GM12865 (cell line): ENCODE measurements around the gene GPD2.

Source experiments
- DNase-seq: peaks from one replicate; pipeline ENCODE4 v3.0.0; 2010; ENCODE audit warnings: low read depth
- H3K4me3 ChIP-seq: 2 replicates; pipeline ENCODE4 v1.5.1; 2011; ENCODE audit warnings: mild to moderate bottlenecking, low read depth, low read length, control low read depth
- CTCF ChIP-seq: IDR thresholded peaks from 2 replicates; pipeline ENCODE4 v1.5.1; 2011; ENCODE audit warnings: low read length, control low read depth, low read depth, inconsistent platforms; ENCODE audit not compliant: insufficient read depth; ENCODE audit errors: missing control alignments

The GPD2 gene

GRCh38 chr2:156473445-156473844 is 37.3 kb downstream of the GPD2 start:
- DNase-seq, result no peak
- H3K4me3 ChIP-seq, result no peak overlapping the region
- TF ChIP-seq CTCF, result no peak

- no peak for TF ChIP-seq CTCF
- H3K4me3 ChIP-seq, result no peak overlapping the region
- DNase-seq, result no peak
These were observed 38.2 kb downstream of the GPD2 start for GRCh38 chr2:156474401-156474800.

- TF ChIP-seq CTCF, result no peak
- H3K4me3 ChIP-seq, result no peak overlapping the region
- peak; percentile 57 for DNase-seq
These were observed 40.1 kb downstream of the GPD2 start for GRCh38 chr2:156476021-156476849.

- peak; percentile 73 for DNase-seq
- no peak overlapping the region for H3K4me3 ChIP-seq
- TF ChIP-seq CTCF, result no peak
These were observed 40.6 kb downstream of the GPD2 start for GRCh38 chr2:156476850-156477206.

GRCh38 chr2:156480376-156480775 is 44.2 kb downstream of the GPD2 start:
- no peak for TF ChIP-seq CTCF
- no peak for DNase-seq
- H3K4me3 ChIP-seq, result no peak overlapping the region

- TF ChIP-seq CTCF, result no peak
- no peak overlapping the region for H3K4me3 ChIP-seq
- no peak for DNase-seq
These were observed 45.1 kb downstream of the GPD2 start for GRCh38 chr2:156481312-156481711.

- no peak for TF ChIP-seq CTCF
- no peak for DNase-seq
- H3K4me3 ChIP-seq, result no peak overlapping the region
These were observed 47.6 kb downstream of the GPD2 start for GRCh38 chr2:156483741-156484173.
